GM18498 (cell line): ENCODE data around the gene MED10.

Experiments
- ATAC-seq: cut with Tn5 transposase; IDR thresholded peaks from one replicate; pipeline ENCODE4 v1.9.1; 2021; ENCODE audit warnings: mild to moderate bottlenecking, moderate library complexity; ENCODE audit not compliant: unreplicated experiment

Gene MED10

GRCh38 chr5:6399980-6400910 lies 21.9 kb upstream of the MED10 start:
- ATAC-seq = no peak

GRCh38 chr5:6398570-6399230 lies 20.4 kb upstream of the MED10 start:
- ATAC-seq = no peak

GRCh38 chr5:6397536-6398269 lies 19.4 kb upstream of the MED10 start:
- ATAC-seq = no peak

- no peak for ATAC-seq
These were observed 18.6 kb upstream of the MED10 start for GRCh38 chr5:6396836-6397535.

GRCh38 chr5:6396043-6396442 lies 17.7 kb upstream of the MED10 start:
- no peak for ATAC-seq

- ATAC-seq = no peak
These were observed 17.3 kb upstream of the MED10 start for GRCh38 chr5:6395621-6396020.

GRCh38 chr5:6395102-6395445 lies 16.7 kb upstream of the MED10 start:
- ATAC-seq = no peak

- ATAC-seq = no peak
These were observed 16.2 kb upstream of the MED10 start for GRCh38 chr5:6394429-6395101.

GRCh38 chr5:6393596-6394194 lies 15.3 kb upstream of the MED10 start:
- ATAC-seq = no peak

GRCh38 chr5:6392561-6392960 lies 14.2 kb upstream of the MED10 start:
- no peak for ATAC-seq

- no peak for ATAC-seq
These were observed 12.8 kb upstream of the MED10 start for GRCh38 chr5:6391151-6391550.

GRCh38 chr5:6389946-6390530 lies 11.7 kb upstream of the MED10 start:
- no peak for ATAC-seq

GRCh38 chr5:6389397-6389796 lies 11.1 kb upstream of the MED10 start:
- ATAC-seq = no peak

- no peak for ATAC-seq
These were observed 9.6 kb upstream of the MED10 start for GRCh38 chr5:6387970-6388369.

GRCh38 chr5:6386271-6386670 lies 7.9 kb upstream of the MED10 start:
- no peak for ATAC-seq

GRCh38 chr5:6384856-6385255 lies 6.5 kb upstream of the MED10 start:
- no peak for ATAC-seq

- no peak for ATAC-seq
These were observed 5.0 kb upstream of the MED10 start for GRCh38 chr5:6383376-6383775.

- no peak for ATAC-seq
These were observed 899 bp upstream of the MED10 start for GRCh38 chr5:6379246-6379645.

GRCh38 chr5:6378766-6379103 lies 388 bp upstream of the MED10 start:
- peak; percentile 29 for ATAC-seq

- ATAC-seq = no peak
These were observed 804 bp downstream of the MED10 start for GRCh38 chr5:6377582-6377904.
